NCI-H82 treated with DMSO at 0.1 percent for 48 hours (cell line): Measurements from ENCODE around the gene ARSB.
"Not testable (repeated sequence)": the region's sequence is repeated elsewhere in the genome, so short reads cannot be mapped to it uniquely, and the experiment has no call there.

Experiments used
- DNase-seq: peaks from one replicate; lab custom pipeline; 2025; ENCODE audit not compliant: unreplicated experiment; lab: John Stamatoyannopoulos, UW

ARSB gene

DNA sequence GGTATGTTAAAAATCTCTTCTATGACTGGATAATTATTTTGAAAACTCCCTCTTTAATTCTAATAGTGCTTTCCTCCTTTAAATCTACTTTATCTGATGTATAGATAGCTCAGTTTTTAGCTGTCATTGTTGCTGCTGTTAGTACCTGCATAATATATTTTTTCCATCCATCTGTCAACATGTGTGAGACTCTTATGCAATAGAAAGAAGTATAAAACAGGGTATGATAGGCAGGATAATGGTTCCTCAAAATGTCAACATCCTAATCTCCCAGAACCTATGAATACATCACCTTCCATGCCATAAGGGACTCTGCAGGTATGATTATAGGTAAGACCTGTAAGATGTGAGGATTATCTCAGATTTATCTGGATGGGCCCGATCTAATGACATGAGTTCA lies 199.7 kb downstream of the ARSB start:
- no peak for DNase-seq

DNA sequence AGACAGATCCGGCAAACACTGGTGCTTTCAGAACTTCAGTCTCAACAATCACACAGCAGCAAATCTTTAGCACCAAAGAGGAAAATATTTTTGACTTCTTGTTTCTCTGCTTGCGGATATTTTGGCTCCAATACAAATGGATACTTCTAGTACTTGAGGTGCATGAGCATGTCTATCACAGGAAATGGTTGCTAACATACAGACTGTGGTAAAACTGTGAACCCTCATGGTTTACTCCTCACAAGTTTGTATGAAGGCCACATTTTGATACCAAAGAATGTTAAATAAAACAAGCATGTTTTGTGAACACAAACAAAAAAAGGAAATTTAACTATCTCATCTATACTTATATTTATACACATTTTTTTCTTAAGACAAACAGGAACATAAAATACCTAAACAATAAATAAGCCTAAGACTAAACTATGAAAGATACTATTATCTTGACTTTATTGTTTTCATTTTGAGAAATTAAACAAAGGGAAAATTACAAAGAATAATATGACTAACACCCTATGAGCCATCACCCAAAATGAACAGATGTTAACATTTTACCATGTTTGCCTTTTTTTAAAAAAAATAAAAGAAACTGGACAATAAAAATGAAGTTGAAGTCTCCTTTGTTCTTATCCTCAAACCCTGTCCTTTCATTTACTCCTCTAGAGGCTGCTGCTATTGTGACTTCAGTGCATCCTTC lies 201.5 kb downstream of the ARSB start:
- no peak for DNase-seq

DNA sequence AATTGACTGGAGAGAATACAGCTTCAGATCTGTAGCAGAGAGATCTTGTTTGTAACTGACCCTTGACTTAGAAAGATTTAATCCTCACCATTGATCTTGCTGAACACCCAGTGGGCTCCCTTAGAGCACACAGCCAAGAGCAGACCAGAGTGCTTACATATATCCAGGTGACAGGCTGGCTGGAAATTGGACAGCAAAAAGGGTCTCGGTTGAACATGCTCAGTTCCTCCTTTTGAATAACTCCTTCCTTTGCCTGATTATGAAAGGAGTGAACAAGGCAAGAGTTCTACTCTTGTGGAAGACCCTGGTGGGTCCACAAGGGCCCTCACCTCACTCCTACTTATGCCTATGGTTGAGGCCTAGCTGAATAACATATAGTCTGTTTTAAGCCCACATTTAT lies 202.4 kb downstream of the ARSB start:
- peak; percentile 4 for DNase-seq

DNA sequence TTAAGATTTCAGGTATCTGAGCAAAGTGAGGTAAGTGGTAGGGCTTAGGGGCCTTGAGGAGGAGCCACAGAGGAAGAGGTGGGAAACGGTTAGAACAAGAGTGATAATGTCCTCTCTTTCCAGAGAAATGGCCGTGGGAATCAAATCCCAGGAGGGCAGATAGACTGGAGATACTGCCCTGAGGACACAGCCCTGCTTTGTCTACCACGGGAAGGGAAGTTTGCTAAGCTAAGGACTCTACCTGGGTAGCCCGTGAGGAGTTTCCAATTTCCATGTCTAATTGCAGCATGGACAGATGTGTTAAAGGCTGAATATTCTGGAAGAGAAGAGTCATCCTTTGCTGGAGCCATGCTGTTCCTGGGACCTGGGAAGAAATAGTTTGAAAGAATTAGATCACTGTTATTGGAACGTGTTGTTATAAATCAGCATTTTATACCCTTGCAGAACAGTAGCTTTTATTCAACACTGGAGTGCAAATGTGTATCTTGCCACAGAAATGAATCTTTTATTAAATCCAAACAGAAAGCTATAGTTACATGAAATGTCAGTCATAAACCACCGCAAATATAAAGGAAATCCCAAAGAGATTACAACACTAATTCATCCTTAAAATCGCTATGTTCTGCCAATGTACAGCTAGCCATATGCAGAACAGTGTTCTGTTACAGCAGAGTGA lies 203.4 kb downstream of the ARSB start:
- DNase-seq, result no peak

DNA sequence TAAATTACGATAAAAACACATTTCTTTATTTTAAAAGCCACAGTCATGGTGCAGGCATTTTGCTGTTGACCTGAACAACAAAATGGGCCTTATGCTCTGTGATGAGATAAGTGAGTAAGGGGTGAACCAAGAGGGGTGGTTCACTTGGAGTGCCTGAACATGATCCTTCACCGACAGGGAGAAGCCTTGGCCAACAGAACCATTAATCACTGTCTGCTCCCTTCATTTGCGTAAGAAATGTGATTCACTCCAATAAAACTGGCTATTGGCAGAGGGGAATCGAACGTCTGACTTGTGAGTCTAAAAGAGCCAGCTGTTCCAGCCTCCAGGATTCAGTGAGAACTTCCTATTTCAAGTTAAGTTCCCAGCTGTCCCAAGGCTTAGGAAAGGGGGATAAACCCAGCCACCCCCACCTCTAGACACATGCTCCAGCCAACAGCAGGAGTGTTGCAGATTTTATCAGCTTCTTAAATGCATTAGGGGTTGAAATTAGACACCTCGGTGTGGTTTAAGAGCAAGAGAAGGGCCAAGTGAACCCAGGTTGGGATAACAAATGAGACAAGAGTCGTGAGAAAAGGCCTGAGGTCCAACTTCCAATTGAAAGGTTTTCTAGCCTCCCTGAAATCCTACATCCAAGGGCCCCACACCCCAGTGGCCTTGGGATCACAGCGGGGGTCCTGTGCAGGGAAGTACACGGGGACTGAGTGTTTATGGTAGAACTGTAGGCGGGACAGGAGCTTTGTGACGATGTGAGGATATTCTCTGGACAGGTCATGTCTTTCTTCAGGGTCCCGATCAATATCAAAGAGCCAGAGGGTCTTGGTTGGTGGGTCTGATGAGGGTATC lies 205.1 kb downstream of the ARSB start:
- DNase-seq, result peak; percentile 88

DNA sequence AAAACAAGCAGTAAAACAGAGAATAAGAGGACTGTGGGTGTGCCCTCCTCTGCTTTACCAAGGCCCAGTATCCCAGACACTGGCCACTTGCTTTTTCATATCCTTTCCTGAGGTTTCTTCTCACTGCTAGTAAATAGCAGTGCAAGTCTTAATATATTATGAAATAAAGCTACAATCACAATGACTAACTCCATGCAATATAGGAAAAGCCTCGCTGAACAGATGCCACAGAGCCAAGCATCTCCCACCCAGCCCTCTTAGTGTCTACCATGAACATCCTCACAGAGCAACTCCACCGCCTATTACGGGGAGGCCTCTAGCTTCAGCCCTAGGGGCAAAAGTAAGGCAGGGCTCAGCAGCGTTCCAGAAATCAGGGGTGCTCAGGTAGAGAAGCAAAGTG lies 205.8 kb downstream of the ARSB start:
- no peak for DNase-seq

DNA sequence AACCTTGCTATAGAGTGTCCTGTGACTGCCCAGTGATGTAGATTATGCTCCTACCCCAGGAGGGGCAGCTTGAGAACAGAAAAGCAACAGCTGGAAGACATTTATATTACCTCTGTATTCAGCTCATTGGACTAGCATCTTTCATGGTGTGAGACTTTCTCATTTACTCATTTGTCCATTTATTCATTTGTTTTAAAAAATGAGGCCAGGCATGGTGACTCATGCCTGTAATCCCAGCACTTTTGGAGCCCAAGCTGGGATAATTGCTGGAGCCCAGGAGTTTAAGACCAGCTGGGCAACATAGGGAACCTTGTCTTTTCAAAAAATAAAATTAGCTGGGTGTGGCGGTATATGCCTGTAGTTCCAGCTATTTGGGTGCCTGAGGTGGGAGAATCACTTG lies 206.6 kb downstream of the ARSB start:
- DNase-seq, result no peak

DNA sequence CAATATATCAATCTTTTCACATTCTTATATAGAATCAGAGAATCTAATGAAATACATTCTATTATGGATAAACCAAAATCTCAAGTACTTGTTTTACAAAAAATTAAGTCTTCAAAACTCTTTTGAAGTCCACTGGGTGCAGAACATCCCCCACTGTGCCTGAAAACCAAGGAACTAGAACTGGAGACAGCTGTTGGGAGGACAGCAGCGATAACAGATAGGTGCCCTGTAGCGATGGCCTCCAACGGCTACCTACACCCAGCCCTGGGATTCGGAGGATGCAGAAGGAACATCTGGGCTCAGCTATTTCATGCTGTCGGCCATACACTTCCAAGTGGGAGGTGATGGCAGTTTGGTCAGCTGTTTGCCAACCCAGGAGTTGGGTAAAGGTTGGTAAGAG lies 207.2 kb downstream of the ARSB start:
- no peak for DNase-seq

DNA sequence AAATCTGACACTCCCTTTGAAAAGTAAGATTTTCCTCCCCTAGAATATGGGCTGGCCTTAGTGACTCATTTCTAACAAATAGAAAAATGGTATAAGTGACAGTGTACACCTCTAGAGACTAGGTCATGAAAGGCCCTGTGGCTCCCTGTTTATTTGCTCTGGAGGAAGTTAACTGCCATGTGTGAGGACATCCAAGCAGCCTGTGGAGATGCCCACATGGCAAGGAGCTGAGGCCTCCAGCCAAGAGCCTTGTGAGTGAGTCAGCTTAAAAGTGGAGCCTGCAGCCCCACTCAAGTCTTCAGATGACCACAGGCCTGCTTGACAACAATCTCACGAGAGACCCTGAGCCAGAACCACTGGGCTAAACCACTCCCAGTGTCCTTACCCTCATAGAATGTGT lies 208.5 kb downstream of the ARSB start:
- DNase-seq, result no peak

DNA sequence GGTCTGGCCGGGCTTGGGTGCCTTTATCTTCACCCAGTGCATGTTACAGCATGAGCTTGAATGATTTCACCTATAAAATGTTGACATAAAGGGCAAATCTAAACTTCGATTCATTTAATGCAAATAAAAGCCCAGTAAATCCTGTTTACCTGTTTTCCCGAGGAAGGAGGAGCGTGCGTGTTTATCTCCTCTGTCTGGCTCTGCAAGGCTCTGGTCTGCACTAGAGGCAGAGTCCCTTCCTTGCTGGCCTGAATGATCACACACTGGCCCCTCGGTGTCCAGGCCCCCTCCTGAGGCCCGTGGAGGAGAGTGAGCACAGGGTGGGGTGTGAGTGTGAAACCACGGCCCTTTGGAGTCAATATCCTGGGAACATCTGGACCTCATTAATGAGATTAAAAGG lies 211.5 kb downstream of the ARSB start:
- no peak for DNase-seq

DNA sequence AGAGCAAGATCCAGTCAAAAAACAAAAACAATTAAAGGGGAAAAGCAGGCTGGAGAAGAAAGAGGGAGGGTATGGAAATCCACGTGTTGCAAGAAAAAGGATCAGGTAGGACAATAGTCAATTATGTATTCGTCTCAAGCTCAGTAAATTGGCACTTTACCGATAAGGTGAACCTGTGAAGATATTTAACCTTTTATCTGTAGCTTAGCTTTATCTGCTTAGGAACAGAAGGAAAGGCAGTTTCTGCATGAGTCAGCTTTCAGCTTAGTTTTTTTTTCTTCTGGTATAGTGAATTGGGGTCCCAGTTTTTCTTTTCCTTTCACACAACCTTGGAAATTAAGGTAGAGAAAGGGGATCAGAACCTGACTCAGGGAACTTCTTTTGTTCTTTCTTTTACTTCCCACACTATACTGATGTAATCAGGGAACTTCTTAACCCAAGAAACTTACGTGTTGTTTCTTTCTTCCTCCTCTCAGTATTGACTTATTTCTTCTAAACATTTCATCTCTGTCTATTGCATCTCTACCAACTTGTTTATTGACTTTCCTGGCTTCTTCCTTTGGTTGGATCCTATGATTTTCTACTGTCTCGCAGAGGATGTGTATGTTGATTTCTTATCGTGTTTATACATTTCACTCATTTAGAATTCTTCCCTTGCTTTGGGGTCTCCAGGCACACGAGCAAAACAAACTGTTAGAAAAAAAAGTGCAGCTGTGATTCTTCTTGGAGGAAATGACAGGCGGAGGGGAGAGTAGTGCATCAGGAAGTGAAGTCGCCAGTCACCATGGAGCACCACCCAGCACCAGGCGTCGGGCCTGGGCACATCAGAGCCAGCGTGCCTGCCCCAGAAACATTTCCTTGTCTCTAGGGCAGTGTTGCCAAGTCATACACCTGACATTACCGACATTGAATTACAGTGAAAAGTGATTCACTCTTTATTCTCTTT lies 213.6 kb downstream of the ARSB start:
- no peak for DNase-seq

DNA sequence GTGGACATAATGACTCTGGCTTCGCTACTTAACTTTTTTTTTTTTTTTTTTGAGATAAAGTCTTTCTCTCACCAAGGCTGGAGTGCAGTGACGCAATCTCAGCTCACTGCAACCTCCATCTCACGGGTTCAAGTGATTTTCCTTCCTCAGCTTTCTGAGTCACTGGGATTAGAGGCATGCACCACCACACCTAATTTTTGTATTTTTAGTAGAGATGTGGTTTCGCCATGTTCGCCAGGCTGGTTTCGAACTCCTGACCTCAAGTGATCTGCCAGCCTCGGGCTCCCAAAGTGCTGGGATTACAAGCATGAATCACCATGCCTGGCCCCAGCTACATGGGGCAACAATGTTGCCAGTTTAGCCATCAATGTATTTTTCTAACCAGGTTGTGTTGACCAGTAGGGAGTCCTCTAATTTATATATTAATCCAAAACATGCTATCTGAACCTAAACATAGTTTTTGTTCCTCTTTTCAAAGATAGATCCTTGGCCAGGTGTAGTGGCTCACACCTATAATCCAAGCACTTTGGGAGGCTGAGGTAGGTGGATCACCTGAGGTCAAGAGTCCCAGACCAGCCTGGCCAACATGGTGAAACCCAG lies 216.2 kb downstream of the ARSB start:
- no peak for DNase-seq

DNA sequence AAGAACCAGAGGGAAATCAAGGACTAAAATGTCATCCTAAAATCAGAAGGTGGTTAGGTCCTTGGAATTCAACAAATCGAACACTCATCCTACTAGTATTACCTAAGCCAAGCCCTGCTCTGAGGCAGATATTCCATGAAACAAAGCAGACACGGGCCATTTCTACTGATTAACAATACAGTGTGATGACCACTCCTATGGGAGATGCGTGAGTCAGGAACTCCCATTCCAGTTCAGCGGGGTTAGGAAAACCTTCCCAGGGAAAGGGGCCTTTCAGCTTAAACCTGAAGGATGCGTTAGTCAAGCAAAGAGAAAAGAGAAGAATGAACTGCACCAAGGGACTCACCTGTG lies 218.7 kb downstream of the ARSB start:
- DNase-seq, result no peak

DNA sequence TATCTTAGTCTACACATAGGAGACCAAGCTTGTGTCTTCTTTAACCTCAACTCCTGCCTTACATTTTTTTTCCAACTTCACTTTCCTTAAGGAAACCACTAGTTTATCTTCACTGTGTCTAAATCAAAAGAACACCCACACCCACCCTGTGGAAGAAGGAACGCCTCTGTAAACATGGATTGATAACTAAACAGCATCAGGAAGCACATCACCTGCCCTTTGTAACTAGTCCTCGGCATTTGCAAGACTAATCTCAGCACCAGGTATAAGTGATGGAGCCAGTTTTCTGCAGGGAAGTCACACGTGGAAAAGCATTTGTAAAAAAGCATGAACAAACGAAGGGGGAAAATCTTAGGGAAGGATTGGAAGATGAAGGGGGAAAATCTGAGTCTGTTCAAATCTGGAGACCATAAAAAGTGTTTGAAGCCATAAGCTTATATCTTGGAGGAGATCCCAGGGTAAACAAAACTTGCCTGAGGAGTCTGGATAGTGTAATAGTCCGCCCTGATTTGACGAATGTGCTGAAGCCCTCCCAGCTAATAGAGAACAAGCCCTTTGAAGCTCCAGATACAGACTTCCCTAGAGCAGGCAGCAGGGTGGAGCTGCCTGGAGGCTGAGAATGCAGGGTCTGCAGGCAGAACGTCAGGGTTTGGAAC lies 219.2 kb downstream of the ARSB start:
- no peak for DNase-seq

DNA sequence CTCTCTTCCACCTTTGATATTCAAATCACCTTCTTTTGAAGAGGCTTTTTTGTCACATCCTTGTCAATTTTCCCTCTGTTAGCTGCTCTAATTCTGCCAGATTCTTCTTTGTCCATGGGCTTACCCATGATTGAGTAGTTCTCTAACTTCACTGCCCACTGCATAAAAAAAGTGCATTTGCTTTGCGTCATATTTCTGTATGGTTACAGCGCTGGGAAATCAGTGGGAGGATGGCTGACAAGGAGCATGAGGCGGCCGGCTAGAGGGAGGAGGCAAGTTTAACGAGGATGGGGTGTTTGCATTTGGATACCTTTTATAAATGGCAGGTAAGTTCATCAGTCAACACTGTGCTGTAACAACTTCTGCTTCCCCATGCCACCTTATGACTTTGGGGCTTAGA lies 220.0 kb downstream of the ARSB start:
- no peak for DNase-seq

DNA sequence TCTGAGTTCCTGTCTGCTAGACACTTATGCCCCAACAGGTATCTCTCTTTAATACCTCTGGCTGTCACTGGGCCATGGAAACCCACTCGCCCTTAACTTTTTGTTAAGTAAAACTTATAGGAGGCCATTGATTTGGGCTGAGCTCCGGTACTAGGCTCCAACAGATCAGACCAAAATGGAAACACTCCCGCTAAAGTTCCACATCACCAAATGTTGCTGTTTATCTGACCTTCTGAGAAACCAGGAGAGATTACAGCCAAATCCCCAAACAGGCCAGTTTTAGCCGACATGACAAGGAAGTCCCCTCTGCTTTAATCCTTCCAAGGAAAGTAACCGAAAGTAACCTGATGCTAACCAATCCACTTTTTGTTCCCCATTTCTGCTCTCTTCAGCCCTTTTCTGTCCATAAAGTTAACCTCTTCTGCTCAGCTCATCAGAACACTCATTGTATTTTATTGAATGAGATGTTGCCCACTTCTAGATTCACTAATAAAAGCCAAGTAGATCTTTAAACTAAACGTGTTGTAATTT lies 221.4 kb downstream of the ARSB start:
- no peak for DNase-seq

DNA sequence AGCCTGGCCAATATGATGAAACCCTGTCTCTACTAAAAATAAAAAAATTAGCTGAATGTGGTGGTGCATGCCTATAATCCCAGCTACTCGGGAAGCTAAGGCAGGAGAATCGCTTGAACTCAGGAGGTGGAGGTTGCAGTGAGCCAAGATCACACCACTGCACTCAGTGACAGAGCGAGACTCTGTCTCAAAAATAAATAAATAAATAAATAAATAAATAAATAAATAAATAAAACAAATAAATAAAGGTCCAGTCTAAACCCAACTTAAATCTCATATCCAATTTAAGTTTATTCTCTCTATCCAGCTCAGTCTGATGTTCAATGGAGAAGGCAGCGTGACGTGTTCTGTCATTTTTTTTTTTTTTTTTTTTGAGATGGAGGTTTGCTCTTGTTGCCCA lies 222.4 kb downstream of the ARSB start:
- DNase-seq, result not testable (repeated sequence)

DNA sequence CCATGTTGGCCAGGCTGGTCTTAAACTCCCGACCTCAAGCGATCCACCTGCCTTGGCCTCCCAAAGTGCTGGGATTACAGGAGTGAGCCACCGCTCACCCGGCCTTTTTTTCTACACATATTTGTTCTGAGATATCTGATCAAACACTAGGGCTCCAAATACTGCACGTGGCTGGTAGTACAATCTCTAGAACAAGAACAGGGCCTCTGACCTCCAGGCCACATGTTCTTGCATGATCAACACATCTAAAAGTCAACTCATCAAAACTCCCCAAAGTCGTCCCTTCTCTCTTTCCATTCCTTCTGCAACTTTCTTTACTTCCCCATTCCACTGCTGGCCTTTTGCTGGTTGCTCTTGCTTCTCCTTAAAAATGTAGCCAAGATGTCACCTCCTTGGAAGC lies 223.3 kb downstream of the ARSB start:
- no peak for DNase-seq

DNA sequence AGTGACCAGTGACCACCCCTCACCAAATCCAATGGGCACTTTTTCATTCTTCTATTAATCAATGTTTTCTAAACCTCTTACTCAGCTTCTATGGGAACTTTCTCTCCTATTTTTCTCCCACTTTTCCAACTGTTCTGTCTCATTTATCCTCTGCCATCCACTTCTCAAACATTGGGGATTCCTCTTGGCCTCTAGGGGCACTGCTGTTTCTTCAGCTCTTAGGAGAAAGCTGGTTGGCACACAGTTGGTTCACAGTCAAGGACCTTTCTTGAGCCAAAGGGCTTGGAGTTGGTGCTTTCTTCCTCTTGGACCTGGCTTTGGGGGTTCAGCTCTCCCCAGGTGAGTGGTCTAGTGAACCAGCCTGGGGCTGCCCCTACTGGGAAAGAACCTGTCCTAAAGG lies 224.3 kb downstream of the ARSB start:
- DNase-seq, result no peak

DNA sequence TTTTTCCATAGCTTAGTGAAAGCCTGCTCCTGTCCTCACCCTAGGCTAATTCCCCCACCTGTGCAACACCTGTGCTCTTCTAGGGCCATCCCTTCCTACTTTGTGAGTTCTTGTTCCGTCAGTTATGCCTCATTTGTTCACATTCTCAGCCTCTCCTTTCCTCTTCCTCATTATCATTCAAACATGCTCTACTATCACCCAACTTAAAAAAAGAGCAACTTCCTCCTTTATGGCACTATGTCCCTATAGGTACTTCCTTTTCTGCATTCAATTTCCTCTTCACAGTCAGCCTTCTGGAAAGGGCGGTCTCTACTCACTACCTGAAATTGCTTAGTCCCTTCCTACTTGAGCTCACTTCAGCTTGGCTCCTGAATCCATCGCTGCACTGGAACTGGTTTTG lies 224.7 kb downstream of the ARSB start:
- no peak for DNase-seq
